ENCODE measurements around the gene TMEM117. TPM values are rescaled to one million over a fixed set of nuclear protein-coding genes. Genes with fewer than 3 reads are reported as not detected.

TMEM117 gene
- total RNA-seq, 1 experiment from 2014 or later = 12.6 TPM

- Histone ChIP-seq H3K9me3 (replicated peaks) (peaks cover 3% of the 10 kb centered on the region; the same call in 1 of the 2 replicates), H3K4me3 (no peak overlapping the region), H3K36me3 (no peaks in the 10 kb centered on the region), H3K27me3 (no peaks in the 10 kb centered on the region), H3K4me1 (no peaks in the 10 kb centered on the region), H3K27ac (no peak overlapping the region)
- DNase-seq = no peak
Measured at GRCh38 chr12:43935581-43935980, 99.7 kb downstream of the TMEM117 start.

GRCh38 chr12:43937947-43938346, 102.1 kb downstream of the TMEM117 start:
- H3K36me3 ChIP-seq = no peaks in the 10 kb centered on the region
- no peaks in the 10 kb centered on the region for H3K4me1 ChIP-seq
- H3K27me3 ChIP-seq = no peaks in the 10 kb centered on the region
- no peak overlapping the region for H3K27ac ChIP-seq
- no peaks in the 10 kb centered on the region for H3K9me3 ChIP-seq (replicated peaks)
- peak; percentile 36 to 50 for DNase-seq
- H3K4me3 ChIP-seq = no peak overlapping the region

- H3K4me1 ChIP-seq = no peaks in the 10 kb centered on the region
- no peaks in the 10 kb centered on the region for H3K9me3 ChIP-seq (replicated peaks)
- H3K4me3 ChIP-seq = no peak overlapping the region
- no peaks in the 10 kb centered on the region for H3K27me3 ChIP-seq
- no peak for DNase-seq
- H3K27ac ChIP-seq = no peak overlapping the region
- H3K36me3 ChIP-seq = no peaks in the 10 kb centered on the region
Measured at GRCh38 chr12:43942379-43942778, 106.5 kb downstream of the TMEM117 start.

- H3K4me1 ChIP-seq = no peaks in the 10 kb centered on the region; the same call in 1 of the 2 replicates
- no peak overlapping the region for H3K27ac ChIP-seq
- no peaks in the 10 kb centered on the region for H3K36me3 ChIP-seq
- H3K27me3 ChIP-seq = no peaks in the 10 kb centered on the region
- no peak overlapping the region for H3K4me3 ChIP-seq
- no peak for DNase-seq
- no peaks in the 10 kb centered on the region for H3K9me3 ChIP-seq (replicated peaks)
Measured at GRCh38 chr12:43945983-43946382, 110.1 kb downstream of the TMEM117 start.

GRCh38 chr12:43951286-43951685, 115.4 kb downstream of the TMEM117 start:
- Histone ChIP-seq H3K4me3 (no peak overlapping the region), H3K27ac (no peak overlapping the region), H3K27me3 (no peaks in the 10 kb centered on the region), H3K36me3 (no peaks in the 10 kb centered on the region), H3K9me3 (replicated peaks) (no peaks in the 10 kb centered on the region), H3K4me1 (no peaks in the 10 kb centered on the region; the same call in 1 of the 2 replicates)
- peak in 1 of 2 experiments; percentile 10 for DNase-seq

- no peaks in the 10 kb centered on the region for H3K36me3 ChIP-seq
- DNase-seq = peak; percentile 20 to 72
- no peaks in the 10 kb centered on the region for H3K27me3 ChIP-seq
- no peak overlapping the region for H3K4me3 ChIP-seq
- no peak overlapping the region for H3K27ac ChIP-seq
- no peaks in the 10 kb centered on the region for H3K9me3 ChIP-seq (replicated peaks)
- no peaks in the 10 kb centered on the region for H3K4me1 ChIP-seq
Measured at GRCh38 chr12:43957732-43958372, 122.0 kb downstream of the TMEM117 start.

GRCh38 chr12:43964033-43964432, 128.2 kb downstream of the TMEM117 start:
- H3K36me3 ChIP-seq = no peaks in the 10 kb centered on the region
- H3K27ac ChIP-seq = no peak overlapping the region
- no peaks in the 10 kb centered on the region for H3K9me3 ChIP-seq (replicated peaks)
- DNase-seq = no peak
- no peaks in the 10 kb centered on the region for H3K27me3 ChIP-seq
- no peaks in the 10 kb centered on the region for H3K4me1 ChIP-seq
- H3K4me3 ChIP-seq = no peak overlapping the region

GRCh38 chr12:43964961-43965360, 129.1 kb downstream of the TMEM117 start:
- Histone ChIP-seq H3K4me3 (no peak overlapping the region), H3K27me3 (no peaks in the 10 kb centered on the region), H3K9me3 (replicated peaks) (no peaks in the 10 kb centered on the region), H3K27ac (no peak overlapping the region), H3K36me3 (no peaks in the 10 kb centered on the region), H3K4me1 (no peaks in the 10 kb centered on the region)
- peak in 1 of 2 experiments; percentile 18 for DNase-seq

- Histone ChIP-seq H3K9me3 (replicated peaks) (no peaks in the 10 kb centered on the region), H3K4me3 (no peak overlapping the region), H3K4me1 (no peaks in the 10 kb centered on the region), H3K27me3 (no peaks in the 10 kb centered on the region), H3K27ac (no peak overlapping the region), H3K36me3 (no peaks in the 10 kb centered on the region)
- no peak for DNase-seq
Measured at GRCh38 chr12:43965899-43966298, 130.0 kb downstream of the TMEM117 start.

- Histone ChIP-seq H3K36me3 (no peaks in the 10 kb centered on the region), H3K9me3 (replicated peaks) (no peaks in the 10 kb centered on the region), H3K4me3 (no peak overlapping the region), H3K27me3 (no peaks in the 10 kb centered on the region), H3K27ac (no peak overlapping the region), H3K4me1 (no peaks in the 10 kb centered on the region)
- no peak for DNase-seq
Measured at GRCh38 chr12:43968736-43969135, 132.9 kb downstream of the TMEM117 start.

- no peak for DNase-seq
- Histone ChIP-seq H3K4me1 (no peaks in the 10 kb centered on the region), H3K36me3 (no peaks in the 10 kb centered on the region), H3K4me3 (no peak overlapping the region), H3K27me3 (no peaks in the 10 kb centered on the region), H3K27ac (no peak overlapping the region), H3K9me3 (replicated peaks) (no peaks in the 10 kb centered on the region)
Measured at GRCh38 chr12:43969882-43970281, 134.0 kb downstream of the TMEM117 start.

GRCh38 chr12:43973385-43973784, 137.5 kb downstream of the TMEM117 start:
- Histone ChIP-seq H3K36me3 (no peaks in the 10 kb centered on the region), H3K27ac (no peak overlapping the region), H3K4me1 (no peaks in the 10 kb centered on the region), H3K27me3 (no peaks in the 10 kb centered on the region), H3K9me3 (replicated peaks) (no peaks in the 10 kb centered on the region), H3K4me3 (no peak overlapping the region)
- no peak for DNase-seq

- no peaks in the 10 kb centered on the region for H3K4me1 ChIP-seq
- no peak overlapping the region for H3K4me3 ChIP-seq
- H3K27me3 ChIP-seq = no peaks in the 10 kb centered on the region
- no peaks in the 10 kb centered on the region for H3K9me3 ChIP-seq (replicated peaks)
- no peaks in the 10 kb centered on the region for H3K36me3 ChIP-seq
- no peak for DNase-seq
- H3K27ac ChIP-seq = no peak overlapping the region
Measured at GRCh38 chr12:43973993-43974392, 138.1 kb downstream of the TMEM117 start.

- Histone ChIP-seq H3K27ac (no peak overlapping the region), H3K4me1 (no peaks in the 10 kb centered on the region), H3K27me3 (no peaks in the 10 kb centered on the region), H3K9me3 (replicated peaks) (no peaks in the 10 kb centered on the region; the same call in 1 of the 2 replicates), H3K36me3 (no peaks in the 10 kb centered on the region), H3K4me3 (no peak overlapping the region)
- DNase-seq = no peak
Measured at GRCh38 chr12:43976027-43976426, 140.1 kb downstream of the TMEM117 start.

- Histone ChIP-seq H3K9me3 (replicated peaks) (no peaks in the 10 kb centered on the region; the same call in 1 of the 2 replicates), H3K4me1 (no peaks in the 10 kb centered on the region), H3K27ac (no peak overlapping the region), H3K4me3 (no peak overlapping the region), H3K36me3 (no peaks in the 10 kb centered on the region), H3K27me3 (no peaks in the 10 kb centered on the region)
- DNase-seq = no peak
Measured at GRCh38 chr12:43978556-43978955, 142.7 kb downstream of the TMEM117 start.

GRCh38 chr12:43979450-43979849, 143.6 kb downstream of the TMEM117 start:
- no peak overlapping the region for H3K27ac ChIP-seq
- DNase-seq = no peak
- H3K4me1 ChIP-seq = no peaks in the 10 kb centered on the region
- H3K27me3 ChIP-seq = no peaks in the 10 kb centered on the region
- H3K4me3 ChIP-seq = no peak overlapping the region
- H3K36me3 ChIP-seq = no peaks in the 10 kb centered on the region
- no peaks in the 10 kb centered on the region; the same call in 1 of the 2 replicates for H3K9me3 ChIP-seq (replicated peaks)

All from SJCRH30 (cell line).